ENCODE measurements around the gene PRDM16.

DNA sequence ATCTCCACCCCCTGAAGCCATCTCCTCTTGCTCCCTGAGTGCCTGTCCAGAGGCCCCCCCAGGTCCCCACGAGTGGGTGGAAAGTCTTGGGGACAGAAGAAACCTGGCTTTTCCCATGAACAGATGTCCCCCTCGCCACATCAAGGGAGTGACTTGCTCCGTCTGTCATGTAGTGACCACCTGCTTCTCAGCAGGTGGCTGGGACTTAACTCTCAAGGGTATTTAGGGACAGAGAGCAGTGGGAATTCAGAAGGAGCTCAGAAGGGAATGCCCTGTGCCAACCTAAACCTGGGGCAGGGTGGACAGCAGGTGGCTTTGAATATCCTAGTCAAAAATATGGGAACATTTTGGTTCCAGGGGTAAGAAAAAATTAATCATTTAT, 139.8 kb downstream of the PRDM16 start:
- TF ChIP-seq CTCF (IDR thresholded peaks at IDR 0.05; ENCODE audit: low read length) = no peak
- no peak for TF ChIP-seq EZH2 (IDR thresholded peaks at IDR 0.05; ENCODE audit: borderline replicate concordance, low read length)

All from OCI-LY1 (cell line).